Ectodermal cell (in vitro differentiated cells): ENCODE measurements around the gene SMR3B. TPM values are rescaled to one million over a fixed set of nuclear protein-coding genes. Genes with fewer than 3 reads are reported as not detected.

Experiments used
- H3K27ac ChIP-seq: 2 replicates; pipeline ENCODE4 v1.7.0; 2013; ENCODE audit warnings: mild to moderate bottlenecking, low read depth, low read length; ENCODE audit not compliant: insufficient read depth, poor library complexity, severe bottlenecking
- H3K27me3 ChIP-seq: 2 replicates; pipeline ENCODE4 v1.7.0; 2013; ENCODE audit warnings: mild to moderate bottlenecking, low read length; ENCODE audit not compliant: insufficient read depth, control insufficient read depth, poor library complexity, severe bottlenecking
- H3K36me3 ChIP-seq: one replicate; pipeline ENCODE4 v1.7.0; 2013; ENCODE audit warnings: low read length; ENCODE audit not compliant: control insufficient read depth, insufficient read depth
- H3K4me1 ChIP-seq: one replicate; pipeline ENCODE4 v1.7.0; 2013; ENCODE audit warnings: low read length; ENCODE audit not compliant: control insufficient read depth, insufficient read depth
- H3K4me3 ChIP-seq: 2 replicates; pipeline ENCODE4 v1.7.0; 2013; ENCODE audit warnings: low read depth, low read length, control low read depth; ENCODE audit not compliant: insufficient read depth
- H3K9me3 ChIP-seq: 2 replicates; pipeline ENCODE4 v1.7.0; 2013; ENCODE audit warnings: mild to moderate bottlenecking, low read length, moderate library complexity; ENCODE audit not compliant: control insufficient read depth
- WGBS, 2 experiments: methylation state at CpG; one replicate each; pipeline ENCODE4 v1.1.7; 2013; ENCODE audit warnings: missing lambda C conversion rate in 2 of 2; 5-methylcytosine and 5-hydroxymethylcytosine counted together
- polyA plus RNA-seq, 4 experiments: library from polyadenylated mRNA; stranded (reverse); fragments of 50-300 nt; gene quantifications; one replicate each; pipeline ENCODE4 v1.2.3, GENCODE V29; 2013

Gene SMR3B
- not detected for polyA plus RNA-seq (2013, experiment 1 of 4)
- not detected for polyA plus RNA-seq (2013, experiment 2 of 4)
- not detected for polyA plus RNA-seq (2013, experiment 3 of 4)
- polyA plus RNA-seq (2013, experiment 4 of 4), result not detected

DNA sequence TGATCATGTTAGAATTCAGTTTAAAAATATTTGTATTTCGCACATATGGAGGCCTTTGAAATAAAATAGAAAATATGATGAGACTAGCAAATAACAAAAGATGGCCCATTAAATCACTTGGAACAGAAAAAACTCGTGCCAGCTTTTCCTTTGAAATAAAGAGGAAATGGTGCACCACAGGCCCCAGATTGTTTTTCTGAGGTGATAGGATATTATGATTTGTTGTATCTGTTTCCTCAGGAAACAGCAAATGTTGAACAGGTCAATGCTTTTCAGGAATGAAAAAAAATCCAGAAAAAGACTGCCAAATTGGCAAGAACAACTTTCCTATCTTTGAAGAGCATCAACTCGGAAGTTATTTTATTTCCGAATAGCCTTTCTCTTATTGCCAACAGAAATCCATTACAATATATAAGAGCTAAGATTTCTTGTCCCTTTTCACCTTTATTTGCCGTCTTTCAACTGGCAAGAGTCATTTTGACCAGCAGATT, at the start of gene SMR3B:
Gene SMR3B (plus strand): TSS at position 441 of the 491 bp plus-strand sequence. CDS start 1,380 bp downstream, outside the sequence.
- no peak within 1 kb of the TSS for H3K4me3 ChIP-seq
- WGBS, 2 experiments, result 93 to 95% methylated on average over 3 to 5 of the region's 5 CpGs
- H3K4me1 ChIP-seq, result no peaks in the 10 kb centered on the region
- H3K27ac ChIP-seq, result no peak within 1 kb of the TSS
- H3K9me3 ChIP-seq, result no peaks in the 10 kb centered on the region
- H3K27me3 ChIP-seq, result no peaks in the 10 kb centered on the region
- no peaks in the 10 kb centered on the region for H3K36me3 ChIP-seq

DNA sequence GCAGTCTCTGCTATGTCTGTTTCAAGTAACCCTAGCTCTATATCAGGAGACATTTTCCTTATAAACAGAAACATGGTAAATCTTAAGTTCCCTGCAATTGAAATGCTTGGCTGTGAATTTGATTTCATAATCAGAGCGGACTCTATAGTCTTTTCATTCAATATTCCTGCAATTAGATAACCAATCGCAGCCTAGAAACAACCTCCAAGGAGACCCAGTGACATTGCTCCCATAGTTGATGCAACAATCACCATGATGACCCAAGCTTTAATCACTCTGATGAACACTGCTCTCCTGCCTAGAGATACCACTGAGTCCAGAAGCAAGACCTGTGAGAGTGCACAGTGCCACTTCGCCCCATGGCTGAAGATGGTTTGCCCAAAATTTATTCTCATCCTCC, 48.2 kb upstream of the SMR3B start, which contains the start of gene CABS1:
Gene CABS1 (plus strand): TSS at position 301 of the 400 bp plus-strand sequence. CDS start 59 bp downstream, at position 360.
- Histone ChIP-seq H3K4me3 (no peak within 1 kb of the TSS), H3K36me3 (no peaks in the 10 kb centered on the region), H3K27ac (no peak within 1 kb of the TSS), H3K9me3 (no peaks in the 10 kb centered on the region), H3K4me1 (no peaks in the 10 kb centered on the region), H3K27me3 (no peaks in the 10 kb centered on the region)
- 87 to 96% methylated on average over 3 of the region's 3 CpGs for WGBS, 2 experiments

DNA sequence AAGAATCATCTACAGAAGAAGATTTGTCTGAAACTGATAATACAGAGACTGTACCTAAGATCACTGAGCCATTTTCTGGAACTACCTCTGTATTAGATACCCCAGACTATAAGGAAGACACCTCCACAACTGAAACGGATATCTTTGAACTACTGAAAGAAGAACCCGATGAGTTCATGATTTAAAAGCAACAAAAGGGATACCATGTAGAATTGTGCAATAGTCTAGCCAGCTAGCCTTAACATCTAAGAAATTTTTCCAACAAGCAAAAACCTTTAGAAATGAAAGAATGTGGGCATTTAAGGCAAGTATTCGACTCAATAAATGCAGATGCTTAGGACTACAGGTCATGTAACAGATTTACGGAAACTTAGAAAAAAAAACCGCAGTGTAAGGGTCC, 46.9 kb upstream of the SMR3B start:
- 93 to 96% methylated on average over 5 of the region's 5 CpGs for WGBS, 2 experiments
- Histone ChIP-seq H3K4me3 (no peak overlapping the region), H3K36me3 (no peaks in the 10 kb centered on the region), H3K27me3 (no peaks in the 10 kb centered on the region), H3K9me3 (no peaks in the 10 kb centered on the region), H3K27ac (no peak overlapping the region), H3K4me1 (no peaks in the 10 kb centered on the region)

DNA sequence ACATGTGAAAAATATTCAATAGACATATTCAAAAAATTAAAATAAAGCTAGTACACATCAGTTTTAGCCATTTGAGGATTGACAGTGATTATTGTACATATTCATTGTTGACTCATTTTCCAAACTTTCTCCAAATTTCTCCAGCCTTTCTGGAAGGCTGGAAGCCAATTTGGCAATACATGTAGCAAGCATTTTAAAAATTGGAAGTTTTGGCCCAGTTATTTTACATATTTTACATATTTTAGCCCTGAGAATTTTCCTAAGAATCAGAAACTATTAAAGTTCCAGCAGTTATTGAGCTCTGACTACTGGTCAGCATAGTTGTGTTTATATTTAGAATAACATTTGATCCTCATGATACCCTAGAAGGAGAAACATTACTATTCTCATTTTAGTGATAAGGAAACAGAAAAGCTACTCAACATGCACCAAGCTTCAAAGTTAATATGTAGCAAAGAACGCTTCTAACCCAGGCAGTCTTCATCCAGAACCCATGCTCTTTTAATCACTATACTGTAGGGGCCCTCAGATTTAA, 45.0 kb upstream of the SMR3B start:
- Histone ChIP-seq H3K9me3 (no peaks in the 10 kb centered on the region), H3K4me1 (no peaks in the 10 kb centered on the region), H3K27me3 (no peaks in the 10 kb centered on the region), H3K36me3 (no peaks in the 10 kb centered on the region), H3K4me3 (no peak overlapping the region), H3K27ac (no peak overlapping the region)
- 94% methylated on average over 1 of the region's 1 CpG; no CpG with 5 or more reads in 1 of the 2 experiments for WGBS, 2 experiments

DNA sequence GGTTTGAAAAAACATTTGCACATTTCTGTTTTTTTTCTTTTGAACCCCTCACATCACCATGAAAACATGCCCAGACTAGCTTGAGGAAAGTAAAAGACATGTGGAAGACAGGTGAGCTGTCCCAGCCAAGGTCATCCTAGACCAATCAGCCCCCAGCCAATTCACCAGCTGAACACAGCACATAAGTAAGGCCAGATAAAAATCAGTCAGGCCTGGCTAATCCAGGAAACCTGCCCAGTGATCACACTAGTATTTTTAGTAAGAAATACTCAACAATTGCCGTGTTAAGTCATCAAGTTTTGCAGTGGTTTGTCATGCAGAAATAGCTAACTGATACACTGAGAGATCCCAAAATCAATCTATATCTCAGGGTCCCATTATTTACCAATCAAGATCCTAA, 26.7 kb upstream of the SMR3B start:
- Histone ChIP-seq H3K27ac (no peak overlapping the region), H3K27me3 (no peaks in the 10 kb centered on the region), H3K9me3 (no peaks in the 10 kb centered on the region), H3K4me3 (no peak overlapping the region), H3K4me1 (no peaks in the 10 kb centered on the region), H3K36me3 (no peaks in the 10 kb centered on the region)
- 94 to 100% methylated on average over 1 of the region's 1 CpG for WGBS, 2 experiments

DNA sequence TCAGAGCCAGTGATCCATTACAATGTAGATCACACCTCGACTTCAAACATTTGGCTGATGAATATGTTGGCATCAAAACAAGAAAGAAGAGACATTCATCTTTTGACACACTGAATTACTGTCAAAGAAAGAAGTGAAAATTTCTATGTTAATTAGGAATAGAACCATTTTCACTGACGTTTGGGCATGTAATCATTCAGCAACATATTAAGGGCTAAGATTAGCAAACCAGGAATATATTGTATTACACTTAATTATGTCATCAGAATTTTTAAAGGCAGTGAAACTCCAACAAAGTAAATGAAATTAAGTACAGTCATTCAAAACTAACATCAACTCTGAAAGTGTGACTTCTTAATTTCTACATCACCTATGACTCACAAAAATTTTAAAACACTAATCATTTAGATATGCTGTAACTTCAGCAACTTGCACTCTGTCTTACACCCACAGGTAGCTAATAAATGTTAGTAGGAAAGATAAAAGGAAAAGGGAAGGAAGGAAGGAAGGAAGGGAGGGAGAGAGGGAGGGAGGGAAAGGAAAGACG, 23.7 kb upstream of the SMR3B start:
- H3K36me3 ChIP-seq, result no peaks in the 10 kb centered on the region
- no peaks in the 10 kb centered on the region for H3K9me3 ChIP-seq
- 89% methylated on average over 1 of the region's 3 CpGs; no CpG with 5 or more reads in 1 of the 2 experiments for WGBS, 2 experiments
- no peak overlapping the region for H3K4me3 ChIP-seq
- H3K4me1 ChIP-seq, result no peaks in the 10 kb centered on the region
- no peak overlapping the region for H3K27ac ChIP-seq
- H3K27me3 ChIP-seq, result no peaks in the 10 kb centered on the region

DNA sequence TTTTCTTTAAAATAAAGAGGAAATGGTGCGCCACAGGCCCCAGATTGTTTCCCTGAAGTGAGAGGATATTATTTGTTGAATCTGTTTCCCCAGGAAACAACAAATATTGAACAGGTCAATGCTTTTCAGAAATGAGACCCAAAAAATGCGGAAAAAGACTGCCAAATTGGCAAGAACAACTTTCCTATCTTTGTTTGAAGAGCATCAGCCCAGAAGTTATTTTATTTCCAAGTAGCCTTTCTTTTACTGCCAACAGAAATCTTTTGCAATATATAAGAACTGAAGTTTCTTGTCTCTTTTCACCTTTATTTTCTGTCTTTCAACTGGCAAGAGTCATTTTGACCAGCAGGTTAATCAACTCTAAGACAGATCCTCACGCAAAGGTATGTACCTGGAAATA, 22.5 kb upstream of the SMR3B start, which contains the start of gene SMR3A:
Gene SMR3A (plus strand): TSS at position 301 of the 400 bp plus-strand sequence. CDS start 1,356 bp downstream, outside the sequence.
- Histone ChIP-seq H3K36me3 (no peaks in the 10 kb centered on the region), H3K4me1 (no peaks in the 10 kb centered on the region), H3K9me3 (no peaks in the 10 kb centered on the region), H3K27ac (no peak within 1 kb of the TSS), H3K27me3 (no peaks in the 10 kb centered on the region), H3K4me3 (no peak within 1 kb of the TSS)
- 93 to 98% methylated on average over 3 of the region's 3 CpGs for WGBS, 2 experiments

DNA sequence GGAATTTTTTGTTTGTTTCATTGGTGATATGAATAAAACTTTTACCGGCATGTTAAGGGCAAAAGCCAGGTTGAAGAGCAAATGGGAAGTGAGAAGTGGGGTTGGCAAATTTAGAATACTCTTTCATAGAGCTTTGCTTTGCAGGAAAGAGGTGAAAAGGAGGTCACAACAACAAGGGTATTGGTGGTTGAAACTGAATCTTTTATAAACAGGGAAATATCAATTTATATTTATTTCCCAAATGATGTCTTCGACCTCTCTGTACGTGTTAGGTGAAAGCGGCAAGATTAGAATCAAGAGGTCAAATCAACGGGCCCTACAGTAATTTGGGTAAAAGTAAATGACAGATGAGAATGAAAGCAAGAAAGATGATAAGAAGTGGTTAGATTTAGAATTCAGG, 18.9 kb upstream of the SMR3B start:
- Histone ChIP-seq H3K4me3 (no peak overlapping the region), H3K9me3 (no peaks in the 10 kb centered on the region), H3K4me1 (no peaks in the 10 kb centered on the region), H3K27ac (no peak overlapping the region), H3K27me3 (no peaks in the 10 kb centered on the region), H3K36me3 (no peaks in the 10 kb centered on the region)
- 95 to 97% methylated on average over 5 of the region's 5 CpGs for WGBS, 2 experiments

DNA sequence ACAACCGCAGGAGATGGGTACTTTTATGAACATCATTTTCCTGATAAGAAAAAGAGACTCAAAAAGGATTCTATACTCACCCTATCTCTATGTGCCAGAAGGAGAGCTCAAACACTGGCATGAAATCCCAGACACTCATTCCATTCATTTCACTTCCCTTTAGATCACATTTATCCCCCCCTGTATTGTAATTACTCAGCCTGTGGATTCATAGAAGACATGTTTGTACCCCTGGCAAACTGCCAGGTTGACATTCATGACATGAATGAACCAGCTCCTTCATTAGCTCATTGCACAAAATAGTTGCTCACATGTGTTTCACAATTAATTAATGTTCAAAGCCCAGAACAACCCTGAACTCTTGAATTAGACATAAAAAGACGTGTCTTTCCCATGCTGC, 17.5 kb upstream of the SMR3B start:
- Histone ChIP-seq H3K27me3 (no peaks in the 10 kb centered on the region), H3K4me3 (no peak overlapping the region), H3K4me1 (no peaks in the 10 kb centered on the region), H3K27ac (no peak overlapping the region), H3K9me3 (no peaks in the 10 kb centered on the region), H3K36me3 (no peaks in the 10 kb centered on the region)
- WGBS, 2 experiments, result 85 to 94% methylated on average over 2 of the region's 2 CpGs

DNA sequence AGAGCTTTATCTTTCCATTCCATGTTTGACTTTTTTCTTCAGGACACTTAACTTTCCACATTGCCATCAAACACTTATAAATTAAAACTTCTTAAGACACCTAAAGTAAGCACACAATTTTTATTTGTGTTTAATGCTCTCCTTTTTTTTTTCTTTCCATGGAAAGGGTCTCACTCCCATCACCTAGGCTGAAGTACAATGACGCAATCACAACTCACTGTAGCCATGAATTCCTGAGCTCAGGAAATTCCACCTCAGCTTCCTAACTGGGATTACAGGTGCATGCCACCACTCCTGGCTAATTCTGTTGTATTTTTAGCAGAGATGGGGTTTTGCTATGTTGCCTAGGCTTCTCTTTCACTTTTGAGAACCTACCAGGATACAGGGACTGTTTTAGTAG, 15.1 kb upstream of the SMR3B start:
- Histone ChIP-seq H3K9me3 (no peaks in the 10 kb centered on the region), H3K4me1 (no peaks in the 10 kb centered on the region), H3K27me3 (no peaks in the 10 kb centered on the region), H3K36me3 (no peaks in the 10 kb centered on the region), H3K27ac (no peak overlapping the region), H3K4me3 (no peak overlapping the region)
- 97 to 100% methylated on average over 1 of the region's 1 CpG for WGBS, 2 experiments
